Stimulated activated CD4-positive, alpha-beta T cell treated with anti-CD3 and anti-CD28 coated beads, TNF-alpha, amount 100 ng/mL, for 4 hours (primary cell): ENCODE measurements around the gene OTC.

ENCODE experiments used
- DNase-seq, 3 experiments: peaks; one replicate each; pipeline ENCODE4 v3.0.0-alpha.2; 2020; ENCODE audit warnings: low read depth in 3 of 3

The OTC gene

DNA sequence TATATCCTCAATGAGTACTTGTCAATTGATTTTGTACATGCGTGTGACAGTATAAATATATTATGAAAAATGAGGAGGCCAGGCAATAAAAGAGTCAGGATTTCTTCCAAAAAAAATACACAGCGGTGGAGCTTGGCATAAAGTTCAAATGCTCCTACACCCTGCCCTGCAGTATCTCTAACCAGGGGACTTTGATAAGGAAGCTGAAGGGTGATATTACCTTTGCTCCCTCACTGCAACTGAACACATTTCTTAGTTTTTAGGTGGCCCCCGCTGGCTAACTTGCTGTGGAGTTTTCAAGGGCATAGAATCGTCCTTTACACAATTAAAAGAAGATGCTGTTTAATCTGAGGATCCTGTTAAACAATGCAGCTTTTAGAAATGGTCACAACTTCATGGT is at the start of gene OTC:
TSS of gene OTC (plus strand) at position 243 of the 400 bp plus-strand sequence. CDS start at position 336, 93 bp downstream.
- no peak for DNase-seq

DNA sequence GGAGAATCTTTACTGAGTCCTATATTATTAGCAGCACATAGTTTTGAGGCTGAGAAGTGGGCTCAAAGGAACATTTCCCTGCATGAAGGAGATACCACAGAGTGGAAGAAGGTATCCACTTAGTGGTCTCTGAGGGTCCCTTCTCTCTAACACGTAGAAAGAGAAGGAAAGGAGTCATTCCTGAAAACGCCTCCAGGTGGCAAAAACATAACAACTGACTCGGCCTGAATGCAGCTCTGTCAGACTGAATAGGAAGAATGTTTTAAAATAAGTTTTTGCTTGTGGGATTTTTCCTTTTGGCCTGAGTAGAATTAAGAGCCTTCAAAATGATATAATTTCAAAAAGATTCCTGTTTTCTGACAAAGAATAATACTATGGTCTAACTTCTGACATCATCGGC is 48.4 kb upstream of the OTC start:
- DNase-seq: no peak

DNA sequence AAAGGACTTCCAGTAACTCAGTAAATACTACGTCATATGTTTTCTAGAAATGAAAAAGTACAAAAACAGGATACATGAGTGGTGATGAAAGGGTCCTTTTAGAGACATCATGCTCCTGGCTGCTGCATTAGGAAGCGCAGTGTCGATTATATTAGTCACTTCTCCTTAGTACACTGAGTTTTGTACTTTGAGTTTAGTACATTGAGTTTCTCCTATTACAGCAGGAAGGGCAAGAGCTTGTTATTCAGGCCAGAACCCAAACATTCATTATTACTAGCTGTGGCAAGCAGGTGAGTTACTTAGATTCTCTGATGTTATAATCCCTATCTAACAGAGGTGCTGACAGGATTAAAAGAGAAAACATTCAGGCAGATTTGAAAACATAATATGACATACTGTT is 46.4 kb upstream of the OTC start:
- no peak for DNase-seq

DNA sequence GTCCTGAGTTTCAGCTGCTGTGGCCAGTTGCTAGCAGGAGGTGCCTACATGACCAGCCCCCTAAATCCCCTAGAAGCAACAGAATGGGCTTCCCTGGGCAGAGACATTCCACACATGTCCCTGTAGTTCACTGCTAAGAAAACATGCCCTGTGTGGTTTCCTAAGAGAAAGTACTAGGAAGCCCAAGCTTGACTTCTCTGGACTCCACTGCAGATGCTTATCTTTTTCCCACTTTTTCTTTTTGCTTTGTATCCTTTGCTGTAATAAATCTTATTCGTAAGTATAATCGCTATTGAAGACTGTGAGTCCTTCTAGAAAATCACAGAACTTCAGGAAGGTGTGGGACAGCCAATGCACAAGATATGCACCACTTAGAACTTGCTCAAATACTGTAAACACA is 40.7 kb upstream of the OTC start:
- no peak for DNase-seq

DNA sequence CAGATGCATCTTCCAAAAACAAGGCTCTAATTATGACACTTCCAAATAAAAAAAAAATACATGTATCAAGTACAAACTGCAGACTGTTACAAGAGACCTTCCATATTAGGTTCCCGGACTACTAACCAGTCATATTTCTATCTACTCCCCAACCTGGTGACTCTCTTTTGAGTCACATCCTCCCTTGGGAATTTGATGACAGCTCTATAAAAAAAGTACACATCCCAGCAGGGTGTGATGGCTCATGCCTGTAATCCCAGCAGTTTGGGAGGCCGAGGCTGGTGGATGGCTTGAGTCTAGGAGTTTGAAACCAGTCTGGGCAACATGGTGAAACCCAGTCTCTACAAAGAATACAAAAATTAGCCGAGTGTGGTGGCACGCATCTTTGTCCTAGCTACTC is 40.0 kb upstream of the OTC start:
- no peak for DNase-seq

DNA sequence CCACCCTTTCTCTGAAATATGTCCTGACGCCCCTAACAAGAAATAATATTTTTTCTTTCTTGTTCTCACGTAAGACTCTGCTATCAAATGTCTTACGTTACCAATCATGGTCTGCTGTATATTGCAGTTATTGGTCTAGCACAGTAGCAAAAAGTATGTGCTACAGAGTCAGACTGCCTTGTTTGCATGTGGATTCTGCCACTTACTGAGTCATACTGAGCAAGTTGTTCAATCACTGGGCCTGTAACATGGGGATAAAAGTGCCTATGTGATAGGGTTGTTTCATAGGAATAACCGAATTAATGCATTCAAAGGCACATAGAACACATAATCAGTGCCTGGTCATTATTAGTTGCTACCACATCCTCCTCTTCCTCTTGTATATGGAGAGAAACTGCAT is 39.2 kb upstream of the OTC start:
- DNase-seq: no peak

DNA sequence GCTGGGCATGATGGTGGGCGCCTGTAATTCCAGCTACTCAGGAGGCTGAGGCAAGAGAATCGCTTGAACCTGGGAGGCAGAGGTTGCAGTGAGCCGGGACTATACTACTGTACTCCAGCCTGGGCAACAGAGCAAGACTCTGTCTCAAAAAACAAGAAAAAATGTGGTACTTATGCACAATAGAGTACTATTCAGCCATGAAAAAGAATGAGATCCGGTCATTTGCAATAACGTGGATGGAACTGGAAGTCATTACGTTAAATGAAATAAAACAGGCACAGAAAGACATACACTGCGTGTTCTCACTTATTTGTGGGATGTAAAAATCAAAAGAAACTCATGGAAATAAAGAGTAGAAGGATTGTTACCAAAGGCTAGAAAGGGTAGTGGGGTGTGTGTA is 37.2 kb upstream of the OTC start:
- no peak for DNase-seq

DNA sequence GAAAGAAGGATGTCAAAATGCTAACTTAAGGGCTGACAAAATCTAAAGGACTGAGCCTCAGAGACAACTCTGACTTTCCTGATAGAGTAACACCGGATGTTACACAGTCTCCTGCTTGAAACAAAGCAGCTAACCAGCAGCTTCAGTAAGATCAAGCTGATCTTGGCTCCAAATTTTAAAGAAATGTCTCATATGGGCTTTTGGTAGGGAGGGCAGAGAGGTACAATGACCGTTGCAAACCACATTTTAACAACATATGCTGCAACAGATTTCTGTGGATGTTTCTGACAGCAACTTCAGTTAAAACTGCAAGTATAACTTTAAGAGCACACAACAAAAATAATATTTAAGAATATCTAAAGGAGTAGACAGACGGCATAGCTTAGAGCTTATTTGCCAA is 34.2 kb upstream of the OTC start:
- no peak for DNase-seq

DNA sequence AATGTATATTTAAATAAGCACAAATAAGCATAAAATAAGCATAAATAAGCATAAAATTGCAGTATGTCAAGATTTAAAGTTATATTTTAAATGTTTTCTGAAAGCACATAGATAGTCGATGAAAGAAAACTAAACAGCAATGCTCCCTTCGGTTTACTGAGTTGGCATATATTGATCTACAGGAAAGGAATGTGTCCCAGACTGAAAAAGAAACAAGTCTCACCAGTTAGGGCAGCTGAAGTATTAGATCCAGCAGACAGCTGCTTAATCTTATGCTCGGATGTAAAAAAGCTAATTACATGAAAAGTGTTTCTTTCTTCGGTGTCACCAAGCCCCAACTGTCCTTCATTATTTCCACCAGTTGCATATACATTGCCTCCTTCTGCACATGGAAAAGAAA is 33.8 kb upstream of the OTC start:
- DNase-seq: no peak

DNA sequence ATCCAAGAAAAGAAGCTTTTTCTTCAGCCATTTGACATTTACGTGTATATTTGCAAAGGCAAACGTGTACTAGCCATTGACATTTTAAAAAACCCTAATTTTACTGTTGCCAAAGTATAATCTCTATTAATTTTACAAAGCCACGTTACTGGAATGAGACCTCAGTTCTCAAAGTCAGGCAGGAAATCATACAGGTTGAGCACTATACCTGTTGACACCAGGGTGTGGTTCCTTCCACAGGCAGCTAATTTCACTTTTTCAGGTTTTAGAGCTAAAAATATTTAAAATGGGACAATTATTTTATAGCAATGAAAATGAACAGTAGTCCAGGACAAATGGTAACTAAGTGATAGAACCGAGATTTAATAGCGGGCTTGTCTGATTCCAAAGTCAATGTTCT is 31.6 kb upstream of the OTC start:
- no peak for DNase-seq

DNA sequence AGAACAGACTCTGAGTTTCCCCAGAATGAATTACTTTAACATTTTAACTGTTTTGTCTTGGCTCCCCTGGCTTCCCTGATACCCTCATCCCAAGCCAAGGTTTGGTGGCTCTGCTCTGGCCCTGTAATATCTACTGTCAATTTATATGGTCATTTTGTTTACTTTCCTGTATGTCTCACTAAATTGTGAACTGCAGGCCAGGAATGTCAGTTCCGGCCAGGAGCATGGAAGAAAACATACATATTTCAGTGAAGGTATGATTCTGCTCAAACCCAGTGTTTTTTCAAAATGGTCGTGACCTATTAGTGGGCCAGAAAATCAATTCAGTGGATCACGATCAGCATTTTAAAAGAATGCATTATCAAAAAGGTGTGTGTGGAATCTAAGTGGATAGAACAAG is 26.3 kb upstream of the OTC start:
- DNase-seq: no peak

DNA sequence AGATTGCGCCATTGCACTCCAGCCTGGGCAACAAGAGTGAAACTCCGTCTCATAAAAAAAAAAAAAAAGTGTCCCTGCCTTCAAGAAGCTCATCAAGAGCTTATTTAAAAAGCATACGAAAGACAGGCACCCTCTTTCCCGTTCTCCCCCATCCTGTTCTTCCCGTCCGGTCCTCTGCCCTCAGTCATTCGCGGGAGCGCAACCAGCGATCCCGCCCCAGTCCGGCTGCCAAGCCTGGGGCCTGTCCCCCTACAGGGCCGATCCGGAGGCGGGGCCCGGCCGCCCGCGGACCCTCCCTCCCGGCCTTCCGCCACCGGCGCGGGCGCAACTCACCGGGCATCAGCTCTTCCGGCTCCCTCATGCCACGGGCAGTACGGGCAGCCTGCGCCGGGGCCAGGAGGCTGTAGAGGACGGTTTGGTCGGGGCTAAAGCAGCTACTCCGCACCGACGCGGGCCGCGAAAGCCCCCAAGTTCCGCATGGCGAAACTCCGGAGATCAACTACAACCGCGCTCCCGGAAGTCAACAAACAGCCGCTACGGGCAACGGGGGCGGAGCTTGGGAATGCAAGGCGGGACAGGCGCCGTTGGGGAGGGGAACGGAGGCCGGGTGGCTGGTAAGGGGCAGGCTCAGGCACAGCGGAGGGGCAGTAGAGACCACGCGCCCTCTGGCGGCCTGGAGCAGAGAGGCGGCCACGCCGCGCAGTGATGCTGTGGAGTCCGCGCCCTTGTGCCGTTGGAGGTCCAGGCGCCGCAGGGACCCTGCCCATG is 25.2 kb upstream of the OTC start, which contains the start of gene RPGR:
TSS of gene RPGR (minus strand) at position 503 of the 768 bp plus-strand sequence. CDS start at position 361, 142 bp downstream.
- DNase-seq: peak; percentile 69 to 81 (median 77)

DNA sequence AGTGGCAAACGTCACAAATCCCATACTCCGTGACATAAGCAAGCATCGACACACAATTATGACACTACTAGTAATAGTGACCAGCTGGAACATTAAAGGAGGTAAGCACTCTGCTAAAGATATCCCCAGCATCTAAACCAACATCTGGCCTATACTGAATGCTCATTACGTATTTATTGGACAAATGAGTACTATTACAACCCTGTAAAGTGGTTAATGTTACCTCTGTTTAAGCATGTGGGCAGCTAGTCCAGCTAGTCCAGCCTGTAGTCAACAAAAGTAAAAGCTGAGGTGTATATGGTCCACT is 24.7 kb upstream of the OTC start:
- no peak for DNase-seq

DNA sequence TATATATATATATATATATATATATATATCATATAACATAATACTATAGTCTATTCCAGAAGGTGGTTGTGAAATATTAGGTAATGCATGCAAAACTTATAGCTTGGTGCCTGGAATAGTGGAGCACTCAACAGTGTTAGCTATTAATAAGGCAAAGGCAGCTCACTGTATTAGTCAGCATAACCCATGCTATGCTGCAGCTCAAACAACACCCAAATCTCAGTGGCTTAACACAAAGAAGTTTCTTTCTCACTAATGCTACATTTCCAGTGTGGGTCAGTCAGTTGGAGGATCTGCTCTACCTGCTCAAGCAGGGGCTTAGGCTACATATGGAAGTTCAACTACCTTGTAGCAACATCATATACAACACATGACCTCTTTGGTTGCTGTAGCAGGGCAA is 19.9 kb upstream of the OTC start:
- no peak for DNase-seq

DNA sequence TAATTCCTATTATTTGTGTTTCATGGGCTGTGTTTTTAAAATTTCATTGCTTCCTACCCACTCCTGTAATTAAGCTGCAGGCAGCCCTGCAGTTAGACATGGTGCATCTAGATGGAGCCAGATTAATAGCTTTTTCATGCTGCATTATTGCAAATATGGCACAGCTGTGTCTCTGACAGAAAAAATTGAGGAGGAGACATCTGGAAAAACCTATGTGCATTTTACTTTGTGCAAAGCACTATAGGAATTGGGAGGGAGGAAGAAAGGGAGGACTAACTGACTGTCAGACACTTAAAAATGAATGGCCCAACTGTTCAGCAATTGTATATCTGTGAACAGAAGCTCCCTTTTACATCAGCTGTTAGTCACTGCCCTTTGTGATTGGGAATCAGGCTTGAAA is 17.0 kb upstream of the OTC start:
- no peak for DNase-seq

DNA sequence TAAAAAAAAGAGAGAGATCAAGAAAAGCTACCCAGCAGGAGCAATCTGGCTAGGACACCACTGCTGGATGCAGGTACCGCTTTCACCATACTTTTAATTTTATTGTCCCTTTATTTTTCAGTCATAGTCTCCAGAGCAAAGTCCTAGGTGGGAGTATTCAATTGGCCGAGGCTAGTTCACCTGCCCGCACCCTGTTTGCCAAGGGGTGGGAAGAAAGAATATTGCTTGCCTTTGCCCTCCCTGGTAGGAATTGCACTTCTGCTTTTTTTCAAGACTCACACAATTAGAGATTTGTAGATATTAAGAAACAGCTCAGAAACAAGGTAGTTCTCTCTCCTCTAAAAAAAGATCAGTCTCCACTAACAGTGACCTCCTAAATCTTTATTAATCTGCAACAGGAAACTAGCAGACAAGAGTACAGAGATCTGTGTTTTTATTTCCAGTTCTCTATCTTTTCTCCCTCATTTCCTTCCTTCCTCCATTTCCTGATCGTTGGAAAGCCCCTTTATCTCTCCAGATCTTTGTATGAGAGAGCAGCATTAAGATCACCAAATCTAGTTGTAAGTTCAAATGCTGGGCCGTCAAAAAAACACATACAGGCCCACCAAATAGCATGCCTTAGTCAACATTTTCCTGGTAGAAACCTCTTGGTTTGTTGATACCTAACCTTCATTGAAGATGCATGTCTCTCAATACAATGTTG is 15.7 kb upstream of the OTC start:
- no peak for DNase-seq

DNA sequence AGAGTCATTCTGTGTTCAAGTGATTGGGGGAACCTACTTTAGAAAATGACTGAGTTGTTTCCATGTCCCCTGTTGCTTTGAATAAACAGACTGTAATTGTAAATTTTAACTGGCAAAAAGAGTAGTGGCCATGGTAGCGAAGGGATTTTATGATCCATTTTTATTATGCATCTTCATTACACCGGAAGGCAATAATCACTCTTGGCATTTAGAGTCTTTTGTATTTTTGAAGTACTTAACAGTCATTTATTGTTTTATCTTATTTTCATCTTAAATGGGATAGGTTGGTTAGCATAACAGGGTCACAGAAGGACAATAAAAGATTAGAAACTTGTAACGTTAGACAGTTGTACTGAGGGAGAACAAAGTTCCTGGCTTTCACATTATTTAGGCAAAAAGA is 11.0 kb upstream of the OTC start:
- no peak for DNase-seq

DNA sequence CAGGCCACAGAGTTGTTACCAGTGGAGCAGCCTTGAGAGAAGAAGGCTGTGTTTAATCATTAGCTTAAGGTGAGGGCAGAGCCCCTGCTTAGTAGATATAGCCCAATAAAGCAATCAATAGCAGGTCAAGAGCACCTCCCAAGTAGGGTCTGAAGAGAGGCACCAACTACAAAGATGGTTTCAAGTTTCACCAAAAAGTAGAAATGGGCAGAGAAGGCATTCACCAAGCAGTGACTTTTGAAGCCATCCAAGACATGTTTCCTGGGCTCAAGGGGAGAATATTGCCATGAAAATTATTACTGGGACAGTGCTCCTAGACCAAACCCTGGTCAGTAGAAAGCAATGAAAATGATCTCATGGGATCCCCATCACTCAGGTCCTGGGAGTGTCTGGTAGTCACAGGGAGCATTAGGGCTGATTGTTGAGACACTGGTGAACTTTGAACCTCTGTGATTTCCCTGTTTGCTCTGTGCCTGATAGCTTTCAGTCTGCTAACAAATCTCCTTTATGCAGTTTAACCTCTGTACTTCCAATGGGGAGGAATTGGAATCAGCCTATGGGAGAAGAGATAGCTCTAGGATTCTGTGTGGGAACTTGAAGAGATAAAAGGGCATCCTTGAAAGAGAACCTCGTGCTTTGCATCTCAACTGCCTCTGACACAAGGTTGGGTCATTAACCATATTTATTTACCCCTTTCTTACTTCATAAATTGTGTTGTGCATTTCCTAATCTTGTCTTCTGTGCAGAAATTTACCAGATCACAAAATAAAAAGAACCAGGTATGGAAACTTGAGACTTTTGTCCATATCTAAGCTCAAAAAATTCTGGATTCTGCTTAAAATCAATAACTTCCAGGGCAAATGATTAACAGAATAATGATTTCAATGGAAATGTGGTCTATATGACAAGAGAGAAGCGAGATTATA is 9.3 kb upstream of the OTC start:
- no peak for DNase-seq

DNA sequence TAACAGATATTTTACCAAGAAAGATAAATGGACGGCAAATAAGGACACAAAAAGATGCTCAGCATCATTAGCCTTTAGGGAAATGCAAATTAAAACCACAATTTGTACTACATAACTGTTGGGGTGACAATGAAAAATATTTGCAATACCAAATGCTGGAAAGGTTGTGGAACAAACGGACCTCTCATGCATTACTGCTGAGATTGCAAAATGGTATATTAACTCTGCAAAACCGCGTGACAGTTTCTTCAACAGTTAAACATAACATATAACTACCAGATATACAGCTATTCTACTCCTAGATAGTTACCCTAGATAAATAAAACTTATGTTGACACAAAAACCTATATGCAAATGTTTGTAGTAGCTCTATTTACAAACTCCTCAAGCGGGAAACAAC is 6.3 kb upstream of the OTC start:
- no peak for DNase-seq

DNA sequence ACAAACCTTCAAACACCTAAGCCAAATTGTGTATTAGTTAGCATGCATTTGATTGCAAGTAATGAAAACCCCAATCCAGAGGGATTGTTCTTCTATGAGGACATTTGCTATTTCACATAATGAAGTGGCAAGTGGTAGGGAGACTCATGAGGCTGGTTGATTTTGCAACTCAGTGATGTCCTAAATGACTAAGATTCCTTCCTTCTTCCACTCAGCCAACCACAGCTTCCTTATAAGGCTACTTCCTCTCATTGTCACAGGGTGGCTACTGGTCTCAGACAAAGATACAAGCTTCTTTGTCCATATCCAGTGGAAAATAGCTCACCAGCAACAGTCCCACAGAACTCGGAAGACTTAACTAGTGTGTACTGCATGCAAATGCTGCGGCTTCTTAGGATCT is 5.3 kb upstream of the OTC start:
- no peak for DNase-seq

DNA sequence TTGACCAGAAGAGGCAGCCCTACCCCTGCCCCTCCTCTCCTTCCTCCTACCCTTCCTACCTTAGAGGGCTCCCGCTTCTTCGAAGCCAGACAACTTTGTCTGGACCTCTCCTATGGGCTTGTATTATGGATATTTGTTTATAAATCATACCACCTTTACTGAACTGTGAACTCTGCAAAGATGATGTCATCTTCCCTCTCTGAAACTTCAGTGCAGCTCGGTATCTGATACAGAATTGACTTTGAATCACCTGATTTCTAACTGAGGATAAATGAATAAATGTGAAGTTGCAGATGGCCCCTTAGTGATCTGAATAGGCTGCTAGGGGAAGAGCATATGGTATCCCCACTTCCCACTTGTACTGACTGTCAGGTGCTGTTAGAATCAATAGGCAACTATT is 1.1 kb upstream of the OTC start:
- DNase-seq: no peak

DNA sequence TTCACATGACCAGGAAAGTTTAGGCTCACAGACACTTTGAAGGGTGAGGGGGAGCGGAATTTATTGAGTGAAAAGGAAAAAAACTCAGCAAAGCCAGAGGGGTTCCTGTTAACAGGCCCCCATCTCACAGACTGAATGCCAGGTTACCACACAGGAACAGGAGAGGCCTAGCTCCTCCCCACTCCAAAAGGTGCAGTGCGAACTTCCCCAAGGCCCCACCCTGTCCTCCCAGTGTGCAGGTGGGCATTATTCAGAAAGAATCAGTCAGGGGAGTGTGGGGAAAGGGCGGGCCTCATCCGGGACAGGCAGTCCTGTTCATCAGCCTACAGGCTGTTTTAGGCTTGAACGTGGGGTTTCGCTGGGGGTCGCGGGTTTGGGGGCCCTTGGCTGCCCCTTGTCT is 4.0 kb downstream of the OTC start:
- no peak for DNase-seq
